GM18511 (cell line): ENCODE data around the gene PROSER3.
A peak's percentile ranks its signal among the peaks of the same experiment; 100 is the strongest.
"Not testable (repeated sequence)": the region's sequence is repeated elsewhere in the genome, so short reads cannot be mapped to it uniquely, and the experiment has no call there.

Experiments used
- ATAC-seq: cut with Tn5 transposase; IDR thresholded peaks from one replicate; pipeline ENCODE4 v1.9.1; 2021; ENCODE audit warnings: mild to moderate bottlenecking, moderate library complexity; ENCODE audit not compliant: unreplicated experiment

PROSER3 gene

GRCh38 chr19:35753634-35754369, 4.2 kb upstream of the PROSER3 start:
- no peak for ATAC-seq

DNA sequence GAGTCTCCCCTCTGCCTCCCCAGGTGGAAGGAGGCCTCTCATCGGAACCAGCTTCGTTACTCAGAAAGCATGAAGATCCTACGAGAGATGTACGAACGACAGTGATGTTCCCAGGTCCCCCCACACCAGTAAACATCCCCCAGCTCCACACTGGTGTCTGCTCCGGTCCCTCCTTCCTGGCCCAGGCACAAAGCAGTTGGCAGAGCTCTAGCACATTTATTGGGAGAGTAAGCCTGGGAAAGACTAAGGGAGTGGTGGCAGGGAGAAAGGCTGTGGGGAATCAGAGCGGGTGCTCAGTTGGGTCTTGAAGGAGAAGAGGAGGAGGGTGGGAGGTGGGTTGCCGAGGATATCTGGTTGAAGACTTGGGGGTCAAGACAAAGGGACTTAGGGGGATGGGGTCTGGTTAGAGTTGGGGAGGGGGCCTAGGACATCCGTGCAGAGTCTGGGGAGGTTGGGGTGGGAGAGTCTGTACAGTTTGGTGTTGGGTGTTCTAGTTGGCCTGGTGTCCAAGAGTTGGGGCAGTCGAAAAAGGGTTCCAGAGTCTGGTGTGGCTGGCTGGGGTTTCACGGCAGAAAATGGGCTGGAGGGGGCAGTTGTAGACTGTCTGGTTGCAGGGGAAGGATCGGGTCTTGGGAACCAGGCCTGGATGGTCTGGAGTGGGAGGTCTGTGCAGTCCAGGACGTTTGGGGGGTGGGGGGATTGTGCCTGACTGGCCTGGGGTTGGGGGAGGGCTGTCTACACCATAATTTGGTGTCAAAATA, 3.4 kb upstream of the PROSER3 start:
- no peak for ATAC-seq

DNA sequence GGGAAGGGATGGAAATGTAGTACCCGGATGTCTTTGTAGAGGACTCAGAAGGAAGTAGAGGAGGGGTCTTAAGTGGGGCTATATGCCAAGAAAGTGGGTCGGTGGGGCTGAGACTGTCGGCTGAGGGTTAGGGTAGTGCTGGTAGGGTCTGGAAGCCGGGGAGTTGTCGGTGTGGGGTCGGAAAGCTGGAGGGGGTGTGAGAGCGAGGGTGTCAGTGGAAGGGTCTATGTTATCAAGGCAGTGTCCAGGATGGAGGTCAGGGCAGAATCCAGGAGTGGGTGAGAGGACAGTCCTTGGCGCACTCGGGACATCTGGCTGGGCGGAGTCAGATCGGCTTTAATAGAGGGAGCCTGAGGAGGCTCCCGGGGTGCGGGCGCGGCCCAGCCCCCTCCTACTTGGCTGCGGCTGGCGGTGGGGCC, 2.8 kb upstream of the PROSER3 start:
- no peak for ATAC-seq

DNA sequence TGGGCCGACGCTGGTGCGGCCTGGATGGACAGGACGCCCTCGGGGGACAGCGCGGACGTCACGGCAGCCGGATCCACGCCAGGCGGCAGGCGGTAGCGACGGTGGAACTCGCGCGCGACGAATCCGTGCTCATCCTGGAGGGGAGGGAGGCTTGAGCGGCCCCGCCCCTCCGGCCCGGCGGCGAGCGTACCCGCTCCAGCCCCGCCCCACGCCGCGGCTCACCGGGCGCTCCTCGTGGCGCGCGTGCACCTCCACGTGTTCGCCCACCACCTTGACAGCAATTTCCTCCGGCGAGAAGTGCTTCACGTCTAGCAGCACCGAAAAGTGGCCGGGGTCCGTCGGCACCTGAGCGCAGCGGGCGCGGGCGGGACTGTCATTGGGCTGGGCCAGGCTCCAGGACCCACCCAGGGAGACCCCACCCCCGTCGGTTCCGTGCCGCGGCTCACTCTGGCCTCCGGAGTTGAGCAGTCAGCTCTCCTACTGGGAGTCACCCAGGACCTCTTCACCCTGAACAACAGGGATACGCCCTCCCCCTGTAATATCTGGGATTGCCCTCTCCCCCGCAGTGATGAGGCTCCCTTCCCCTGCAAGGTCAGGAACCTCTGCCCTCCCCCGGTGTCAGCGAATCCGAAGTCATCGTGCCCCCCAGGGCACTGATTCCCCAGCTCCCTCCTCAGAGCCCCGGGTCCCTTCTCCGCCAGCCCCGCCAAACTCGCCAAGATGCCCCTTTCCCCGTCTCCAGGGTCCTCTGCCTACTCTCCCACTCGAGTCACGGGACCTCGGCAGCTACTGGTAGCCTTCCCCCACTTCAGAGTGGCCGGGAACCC, 2.2 kb upstream of the PROSER3 start:
- ATAC-seq = no peak

GRCh38 chr19:35756377-35757230, 1.4 kb upstream of the PROSER3 start, which contains the start of gene HSPB6:
Gene HSPB6 (minus strand): TSS chr19:35757029. CDS start chr19:35757008, 21 bp downstream.
- ATAC-seq = no peak

GRCh38 chr19:35757231-35757748, 686 bp upstream of the PROSER3 start:
- peak; percentile 7 for ATAC-seq

GRCh38 chr19:35759697-35760096, 1.7 kb downstream of the PROSER3 start:
- ATAC-seq = no peak

DNA sequence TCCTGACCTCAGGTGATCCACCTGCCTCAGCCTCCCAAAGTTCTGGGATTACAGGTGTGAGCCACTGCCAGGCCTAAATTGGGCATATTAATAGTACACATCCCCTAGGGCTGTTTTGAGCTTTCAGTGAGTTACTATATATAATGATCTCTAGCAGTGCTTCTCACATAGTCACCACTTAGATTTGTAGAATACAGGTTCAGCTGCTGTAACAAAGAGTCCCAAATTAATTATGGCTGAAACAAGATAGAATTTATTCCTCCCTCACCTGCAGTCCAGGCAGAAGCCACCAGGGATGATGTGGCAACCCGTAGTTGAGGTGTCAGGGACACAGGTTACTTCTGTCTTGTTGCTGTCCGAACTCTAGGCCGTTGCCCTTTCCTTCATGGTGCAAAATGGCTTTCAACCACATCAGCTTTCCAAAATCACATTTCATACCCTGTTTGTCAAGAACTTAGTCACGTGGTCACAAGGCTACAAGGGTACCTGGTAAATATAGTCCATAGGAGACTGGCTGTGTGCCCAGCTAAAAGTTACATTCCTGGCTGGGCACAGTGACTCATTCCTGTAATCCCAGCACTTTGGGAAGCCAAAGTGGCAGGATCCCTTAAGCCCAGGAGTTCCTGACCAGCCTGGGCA, 2.9 kb downstream of the PROSER3 start:
- ATAC-seq = no peak

- ATAC-seq = no peak
These were observed 6.7 kb downstream of the PROSER3 start for GRCh38 chr19:35764432-35765315.

DNA sequence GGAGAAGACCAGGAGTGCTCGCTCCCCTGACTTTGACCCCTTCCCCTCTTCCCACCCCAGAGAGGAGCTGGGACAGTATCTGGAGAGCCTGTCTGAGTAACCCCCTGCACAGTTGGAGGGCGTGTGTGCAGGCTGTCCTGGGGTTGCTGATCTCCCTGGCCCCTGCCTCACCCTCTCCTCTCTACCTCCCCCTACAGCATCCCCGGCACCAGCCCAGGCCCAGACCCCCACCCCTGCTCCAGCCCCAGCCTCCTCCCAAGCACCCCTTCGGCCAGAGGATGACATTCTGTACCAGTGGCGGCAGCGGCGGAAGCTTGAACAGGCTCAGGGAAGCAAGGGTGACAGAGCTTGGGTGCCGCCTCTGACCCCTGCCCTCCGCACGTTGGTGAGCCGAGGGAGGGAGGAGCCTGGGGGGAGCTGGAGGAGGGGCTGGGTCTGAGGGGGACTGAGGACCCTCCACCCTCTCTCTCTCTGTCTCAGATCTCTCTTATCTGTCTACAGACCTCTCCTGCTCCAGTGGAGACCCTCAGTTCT, 8.7 kb downstream of the PROSER3 start:
- no peak for ATAC-seq

DNA sequence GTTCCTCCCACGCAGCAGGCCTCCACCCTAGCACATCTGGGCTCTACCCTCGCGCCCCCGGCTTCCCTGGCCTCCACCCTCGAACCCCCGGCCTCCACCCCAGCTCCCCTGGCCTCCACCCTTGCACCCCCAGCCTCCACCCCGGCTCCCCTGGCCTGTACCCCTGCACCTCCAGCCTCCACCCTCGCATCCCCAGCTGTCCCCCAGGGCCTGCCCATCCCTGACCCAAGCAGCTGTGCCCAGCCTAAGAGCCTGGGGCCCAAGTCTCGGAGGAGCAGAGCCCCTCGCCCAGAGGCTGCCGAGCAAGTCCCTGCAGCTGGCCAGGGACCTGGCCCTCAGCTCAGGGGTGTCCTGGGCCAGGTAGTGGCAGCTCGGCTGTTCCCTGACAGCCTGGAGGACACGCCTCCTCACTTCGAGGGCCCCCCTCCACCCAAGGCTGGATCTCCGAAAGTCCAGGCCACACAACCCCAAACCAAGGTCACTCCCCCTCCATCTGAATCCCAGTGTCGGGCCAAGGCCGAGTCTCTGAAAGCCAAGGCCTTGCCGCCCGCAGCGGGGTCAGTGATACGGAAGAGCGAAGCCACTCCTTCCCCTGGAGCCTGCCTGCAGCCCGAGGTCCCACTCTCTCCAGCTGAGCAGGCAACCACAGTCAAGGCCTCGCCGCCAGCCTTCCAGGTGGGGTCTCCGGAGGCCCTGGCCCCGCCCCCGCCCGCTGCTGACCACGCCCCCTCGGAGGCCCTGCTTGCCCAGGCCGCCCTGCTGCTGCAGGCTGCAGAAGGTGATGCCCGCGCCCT, 9.5 kb downstream of the PROSER3 start:
- no peak for ATAC-seq

- ATAC-seq = no peak
These were observed 10.1 kb downstream of the PROSER3 start for GRCh38 chr19:35768082-35768421.

GRCh38 chr19:35772362-35772761, 14.4 kb downstream of the PROSER3 start:
- not testable (repeated sequence) for ATAC-seq

- no peak for ATAC-seq
These were observed 15.2 kb downstream of the PROSER3 start for GRCh38 chr19:35773020-35773806.

DNA sequence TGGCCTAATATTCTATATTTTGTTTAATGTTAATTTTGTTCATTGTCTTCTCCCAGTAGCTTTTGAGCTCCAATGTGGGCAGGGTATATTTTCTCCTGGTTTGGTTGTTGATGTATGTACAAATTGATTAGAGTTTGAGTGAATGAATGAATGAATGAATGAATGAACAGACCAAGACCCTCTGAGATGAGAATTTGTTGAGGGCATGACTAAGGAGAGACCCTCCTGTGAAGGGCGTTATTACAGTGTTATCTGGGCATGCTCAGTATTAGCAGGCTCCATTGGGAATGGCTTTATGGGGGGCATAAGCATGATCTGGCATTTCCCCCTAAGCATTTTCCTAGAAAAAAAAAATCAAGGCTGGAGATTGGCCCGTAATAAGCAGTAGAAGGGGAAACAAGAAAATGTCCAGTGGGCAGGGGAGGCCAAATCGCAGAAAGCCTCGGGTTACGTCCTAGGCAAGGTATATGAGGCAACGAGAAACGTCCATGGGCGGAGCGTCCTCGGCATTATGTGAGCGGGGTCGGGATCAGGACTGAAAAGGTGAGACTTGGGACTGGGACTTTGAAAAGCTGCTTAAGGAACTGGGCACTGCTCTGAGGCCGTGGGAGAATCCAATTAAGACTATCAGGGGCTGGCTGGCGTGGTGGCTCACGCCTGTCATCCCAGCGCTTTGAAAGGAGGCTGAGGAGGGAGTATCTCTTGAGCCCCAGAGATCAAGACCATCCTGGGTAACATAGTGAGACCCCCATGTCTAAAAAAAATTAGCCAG, 16.5 kb downstream of the PROSER3 start:
- no peak for ATAC-seq

- no peak for ATAC-seq
These were observed 17.0 kb downstream of the PROSER3 start for GRCh38 chr19:35775046-35775297.
